Stimulated activated CD8-positive, alpha-beta memory T cell treated with anti-CD3 and anti-CD28 coated beads, Interleukin-4, amount 100 ng/mL, for 1 hour (primary cell): ENCODE measurements around the gene AHNAK2.

Source experiments
- DNase-seq, 2 donors: peaks; one replicate each; pipeline ENCODE4 v3.0.0-alpha.2; 2020; ENCODE audit warnings: low read depth in 2 of 2, low spot score in 1 of 2

The AHNAK2 gene

DNA sequence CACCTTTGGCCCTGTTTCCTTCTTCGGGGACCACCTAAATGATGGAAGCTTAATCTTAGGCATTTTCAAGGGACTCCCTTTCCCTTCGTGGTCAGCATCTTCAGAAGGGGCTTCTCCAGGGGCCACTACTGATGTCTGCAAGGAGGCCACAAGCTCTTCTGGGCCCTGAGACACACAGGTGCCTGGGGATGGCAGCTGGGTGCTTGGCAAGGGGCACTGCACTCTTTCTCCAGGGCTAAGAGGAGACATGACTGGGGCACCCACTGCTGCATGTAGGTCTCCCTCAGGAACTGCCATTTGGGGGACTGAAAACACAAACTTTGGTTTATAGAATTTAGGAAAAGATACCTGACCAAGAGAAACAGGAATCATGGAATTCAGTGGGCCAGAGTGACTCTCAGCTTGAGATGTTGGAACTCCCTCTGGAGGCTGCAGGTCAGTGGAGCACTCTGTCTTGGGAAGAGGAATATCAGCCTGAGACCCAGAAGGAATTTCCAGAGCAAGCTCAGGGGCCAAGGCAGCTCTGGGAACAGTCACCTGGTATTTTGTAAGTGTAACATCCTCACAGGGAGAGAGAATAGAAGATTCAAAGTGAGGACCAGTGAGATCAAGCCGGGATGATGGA, 37.5 kb downstream of the AHNAK2 start:
- no peak for DNase-seq

DNA sequence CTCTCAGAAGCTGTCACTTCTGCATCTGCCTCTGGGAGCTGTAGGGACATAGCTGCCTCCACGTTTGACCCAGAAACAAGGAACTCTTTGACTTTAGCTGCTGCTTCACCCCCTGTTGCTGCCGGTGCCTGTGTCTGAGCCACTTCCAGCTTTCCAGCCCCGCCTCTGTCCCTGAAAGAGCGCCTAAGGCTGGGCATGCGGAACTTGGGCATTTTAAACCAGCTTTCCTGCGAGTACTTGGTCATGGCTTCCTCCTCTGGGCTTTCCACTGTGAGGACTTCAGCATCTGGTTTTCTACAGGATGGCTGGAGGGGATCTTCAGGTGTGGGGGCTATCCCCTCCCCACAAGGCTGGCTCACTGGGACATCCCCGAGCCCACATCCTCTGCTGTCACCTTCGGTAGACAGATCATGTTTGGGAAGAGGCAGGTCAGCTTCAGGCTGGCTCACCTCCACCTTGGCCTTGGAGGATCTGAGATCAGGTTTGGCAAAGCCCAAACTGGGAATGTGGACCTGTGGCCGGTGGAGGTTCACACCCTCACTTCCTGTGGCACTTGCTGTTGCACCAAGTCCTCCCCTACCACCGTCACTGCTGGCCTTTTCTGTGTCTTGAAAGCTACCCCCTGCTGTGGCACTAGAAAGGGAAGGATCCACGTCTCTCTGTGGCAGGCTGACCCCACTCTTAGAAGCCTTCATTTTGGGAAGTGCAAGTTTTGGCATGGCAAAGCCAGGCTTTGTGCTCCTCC, 38.3 kb downstream of the AHNAK2 start:
- no peak for DNase-seq

DNA sequence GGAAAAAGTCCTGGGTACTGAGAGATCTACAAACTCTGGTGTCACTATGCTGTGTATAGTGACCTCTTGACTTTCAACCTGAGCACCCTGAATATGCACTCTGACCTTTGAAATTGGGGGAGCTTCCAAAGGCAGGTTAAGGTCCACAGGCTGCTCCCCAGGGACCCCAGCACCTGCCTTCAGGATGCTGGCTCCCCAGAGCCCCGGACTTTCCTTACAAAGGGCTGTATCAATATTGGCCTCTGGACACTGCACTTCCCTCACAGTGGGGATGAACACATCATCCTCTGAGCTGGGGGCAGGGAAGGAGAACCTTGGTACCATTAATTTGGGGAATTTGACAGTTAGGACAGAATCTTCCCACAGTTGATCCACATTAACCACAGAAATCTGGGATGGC, 39.2 kb downstream of the AHNAK2 start:
- no peak for DNase-seq

DNA sequence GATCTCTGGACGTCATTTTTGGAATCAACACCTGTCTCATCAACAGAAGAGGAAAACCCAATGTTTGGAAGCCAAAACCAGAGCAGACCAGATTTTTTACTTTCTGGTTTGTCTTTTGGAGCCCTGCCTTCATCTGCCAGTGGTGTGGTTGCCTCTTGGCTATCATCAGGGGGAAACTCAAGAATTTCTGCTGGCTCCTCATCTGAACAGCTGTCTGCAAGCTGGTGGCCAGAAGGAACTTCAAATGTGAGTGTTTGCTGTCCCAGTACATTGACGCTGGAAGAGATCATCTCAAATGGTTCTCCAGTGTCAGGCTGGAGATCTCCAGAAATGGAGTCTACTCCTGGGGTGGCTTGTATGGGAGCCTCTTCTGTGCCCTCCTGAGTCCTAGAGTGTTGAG, 39.7 kb downstream of the AHNAK2 start:
- no peak for DNase-seq

DNA sequence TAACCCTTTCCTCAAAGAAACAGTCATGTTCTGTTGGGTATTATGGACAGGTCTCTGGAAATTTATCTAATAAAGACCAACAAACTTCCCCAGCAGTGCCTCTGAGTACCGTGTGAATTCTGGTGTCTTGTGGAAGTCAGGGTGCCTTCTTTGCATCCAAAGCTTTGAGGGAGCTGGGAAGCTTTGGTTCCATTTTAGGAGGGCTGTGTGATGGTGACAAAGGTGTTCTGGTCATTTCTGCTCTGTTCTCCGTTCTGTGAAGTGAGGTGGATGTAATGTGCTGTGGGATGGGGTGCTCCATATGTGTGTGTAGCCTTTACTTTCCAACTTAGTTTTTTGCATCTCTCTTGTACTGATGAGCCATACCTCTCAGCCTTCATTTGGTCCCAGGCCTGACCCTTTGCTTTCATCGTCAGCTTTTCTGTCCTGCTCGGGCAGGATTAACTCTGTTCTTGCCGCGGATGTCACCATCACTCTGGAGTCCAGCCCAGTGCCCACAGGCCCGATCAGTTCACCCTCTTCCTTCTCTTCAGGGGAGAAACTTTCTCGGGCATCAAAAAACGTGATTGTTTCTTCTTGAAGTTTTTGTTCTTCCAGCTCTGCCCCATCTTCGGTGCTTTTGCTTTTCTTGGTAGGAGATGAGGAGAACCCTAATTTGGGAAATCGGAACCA, 40.3 kb downstream of the AHNAK2 start:
- no peak for DNase-seq

DNA sequence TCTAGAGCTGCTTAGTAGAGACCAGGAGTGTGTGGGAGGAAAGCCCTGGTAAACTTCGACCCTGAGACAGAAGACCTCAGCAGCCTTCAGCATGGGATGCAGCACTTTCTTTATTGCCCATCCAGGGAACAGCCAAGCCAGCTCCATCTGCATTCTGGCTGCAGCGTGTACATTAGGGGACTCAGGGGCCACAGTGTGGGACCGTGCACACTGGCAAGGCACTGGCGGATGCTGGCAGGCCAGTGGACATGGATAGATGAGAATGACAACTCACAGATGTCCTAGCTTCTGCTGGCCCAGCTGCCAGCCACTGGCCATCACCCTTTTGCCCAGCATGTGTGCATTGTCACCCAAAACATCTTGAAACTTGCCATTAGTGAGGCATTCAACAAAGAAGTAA, 41.0 kb downstream of the AHNAK2 start:
- DNase-seq, result no peak

DNA sequence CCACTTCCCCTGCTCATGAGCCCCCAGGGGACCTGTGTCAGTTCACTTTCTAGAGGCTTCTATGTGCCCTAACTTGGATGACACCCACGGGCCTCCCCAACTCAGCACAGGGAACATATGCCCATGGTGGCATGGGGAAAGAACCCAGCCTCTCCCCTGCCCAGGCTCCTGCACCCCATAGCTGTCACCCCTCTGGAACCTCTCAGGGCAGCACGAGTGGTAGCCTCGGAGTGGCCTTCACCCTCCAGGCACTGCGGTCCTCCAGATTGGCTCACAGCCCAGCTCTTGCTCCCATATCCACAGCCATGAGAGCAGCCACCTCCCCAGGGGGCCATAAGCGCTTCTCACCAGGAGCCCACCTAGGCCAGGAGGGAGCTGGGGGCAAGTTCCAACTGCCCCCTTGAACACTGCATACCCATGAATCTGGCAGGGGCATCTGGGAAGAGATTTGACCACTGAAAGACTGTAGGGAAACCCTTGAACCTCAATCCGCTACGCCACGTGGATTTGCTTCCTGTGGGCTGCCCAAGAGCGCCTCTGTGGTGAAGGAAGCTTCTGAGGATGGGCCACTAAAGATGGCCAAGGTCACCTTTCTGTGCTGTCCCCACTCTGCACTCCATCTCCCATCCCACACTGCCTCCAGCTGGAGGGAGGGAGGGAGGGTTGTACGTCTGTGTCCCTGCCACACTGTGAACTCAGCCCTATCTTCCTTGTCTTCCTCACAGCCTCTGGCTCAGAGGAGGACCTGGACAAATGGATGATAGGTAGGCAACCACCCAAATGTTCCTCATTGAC, 41.6 kb downstream of the AHNAK2 start:
- DNase-seq, result no peak

DNA sequence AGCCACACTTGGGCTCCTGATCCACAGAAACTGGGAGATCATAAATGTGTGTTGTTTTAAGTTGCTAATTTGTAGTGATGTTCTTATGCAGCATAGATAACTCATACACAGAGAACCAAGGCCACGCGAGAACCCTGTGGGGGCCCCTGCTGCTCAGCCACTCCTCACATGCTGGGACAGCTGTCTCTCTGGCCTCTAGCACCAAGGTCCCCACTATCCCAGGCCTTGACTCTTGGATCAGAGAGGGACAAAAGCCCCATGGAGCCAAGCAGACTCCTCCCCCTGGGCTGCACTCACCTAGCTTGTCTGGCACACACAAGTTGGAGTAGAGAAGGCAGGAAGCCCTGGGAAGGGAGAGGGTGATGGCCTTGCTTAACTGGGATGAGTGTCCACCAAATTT, 42.2 kb downstream of the AHNAK2 start:
- no peak for DNase-seq

DNA sequence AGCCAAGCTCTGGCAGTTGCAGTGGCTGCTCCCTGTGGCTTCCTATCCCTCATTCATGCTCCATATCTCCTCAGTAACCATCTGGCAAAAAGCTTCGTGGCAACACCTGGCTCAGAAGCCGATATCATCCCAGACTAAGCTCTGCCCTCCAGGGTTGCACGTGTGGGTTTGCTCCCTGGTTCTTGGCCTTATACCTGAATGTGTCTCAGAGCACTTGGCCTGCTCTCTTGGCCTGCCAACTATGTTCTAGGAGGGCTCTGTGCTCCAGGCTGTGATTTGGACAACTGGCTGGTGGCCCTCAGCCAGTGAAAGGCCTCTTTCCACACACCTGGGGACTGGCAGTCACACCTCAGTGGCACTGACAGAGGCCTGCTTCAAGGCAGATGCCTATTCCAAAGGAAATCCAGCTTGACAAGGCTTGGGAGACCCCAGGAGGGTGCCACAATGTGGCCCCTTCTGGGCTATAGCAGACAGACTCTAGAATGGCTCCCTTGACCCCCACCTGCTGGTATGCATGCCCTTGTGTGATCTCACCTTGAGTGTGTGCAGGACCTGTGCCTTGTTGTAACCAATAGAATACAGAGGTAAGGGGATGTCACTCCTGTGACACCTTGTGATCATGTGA, 43.0 kb downstream of the AHNAK2 start:
- DNase-seq, result no peak

DNA sequence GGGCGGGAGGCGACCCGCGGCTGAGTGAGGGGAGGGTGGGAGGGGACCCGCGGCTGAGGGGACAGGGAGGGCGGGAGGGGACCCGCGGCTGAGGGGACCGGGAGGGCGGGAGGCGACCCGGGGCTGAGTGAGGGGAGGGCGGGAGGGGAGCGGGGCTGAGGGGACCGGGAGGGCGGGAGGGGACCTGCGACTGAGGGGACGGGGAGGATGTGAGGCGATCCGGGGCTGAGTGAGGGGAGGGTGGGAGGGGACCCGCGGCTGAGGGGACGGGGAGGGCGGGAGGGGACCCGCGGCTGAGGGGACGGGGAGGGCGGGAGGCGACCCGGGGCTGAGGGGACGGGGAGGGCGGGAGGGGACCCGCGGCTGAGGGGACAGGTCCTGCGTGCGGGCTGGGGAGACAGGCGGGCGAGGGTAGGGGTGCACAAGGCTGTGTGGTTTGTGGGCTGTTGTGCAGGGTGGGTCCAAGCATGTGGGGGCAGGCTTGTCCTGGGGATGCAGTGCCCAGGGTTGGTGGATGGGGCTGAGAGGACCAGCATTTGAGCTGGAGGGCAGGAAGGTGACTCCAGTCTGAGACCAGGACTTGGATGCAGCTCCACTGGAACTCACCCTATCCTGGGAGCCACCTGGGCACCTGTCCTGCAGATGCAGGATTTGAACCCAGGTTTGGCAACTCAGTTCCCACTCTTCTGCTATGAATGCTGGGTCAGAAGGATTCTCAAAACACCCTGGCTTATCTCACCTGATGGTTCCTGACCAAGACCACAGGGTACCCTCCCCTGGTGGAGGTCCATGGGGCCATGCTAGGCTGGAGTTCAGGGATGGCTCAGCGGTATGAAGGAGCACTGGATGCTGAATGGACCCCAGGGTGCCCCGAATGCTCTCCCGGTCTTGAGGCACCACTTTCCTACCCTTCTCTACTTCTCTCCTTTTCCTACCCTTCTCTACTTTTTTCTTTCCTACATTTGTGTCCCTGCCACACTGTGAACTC, 44.1 kb downstream of the AHNAK2 start:
- no peak for DNase-seq

DNA sequence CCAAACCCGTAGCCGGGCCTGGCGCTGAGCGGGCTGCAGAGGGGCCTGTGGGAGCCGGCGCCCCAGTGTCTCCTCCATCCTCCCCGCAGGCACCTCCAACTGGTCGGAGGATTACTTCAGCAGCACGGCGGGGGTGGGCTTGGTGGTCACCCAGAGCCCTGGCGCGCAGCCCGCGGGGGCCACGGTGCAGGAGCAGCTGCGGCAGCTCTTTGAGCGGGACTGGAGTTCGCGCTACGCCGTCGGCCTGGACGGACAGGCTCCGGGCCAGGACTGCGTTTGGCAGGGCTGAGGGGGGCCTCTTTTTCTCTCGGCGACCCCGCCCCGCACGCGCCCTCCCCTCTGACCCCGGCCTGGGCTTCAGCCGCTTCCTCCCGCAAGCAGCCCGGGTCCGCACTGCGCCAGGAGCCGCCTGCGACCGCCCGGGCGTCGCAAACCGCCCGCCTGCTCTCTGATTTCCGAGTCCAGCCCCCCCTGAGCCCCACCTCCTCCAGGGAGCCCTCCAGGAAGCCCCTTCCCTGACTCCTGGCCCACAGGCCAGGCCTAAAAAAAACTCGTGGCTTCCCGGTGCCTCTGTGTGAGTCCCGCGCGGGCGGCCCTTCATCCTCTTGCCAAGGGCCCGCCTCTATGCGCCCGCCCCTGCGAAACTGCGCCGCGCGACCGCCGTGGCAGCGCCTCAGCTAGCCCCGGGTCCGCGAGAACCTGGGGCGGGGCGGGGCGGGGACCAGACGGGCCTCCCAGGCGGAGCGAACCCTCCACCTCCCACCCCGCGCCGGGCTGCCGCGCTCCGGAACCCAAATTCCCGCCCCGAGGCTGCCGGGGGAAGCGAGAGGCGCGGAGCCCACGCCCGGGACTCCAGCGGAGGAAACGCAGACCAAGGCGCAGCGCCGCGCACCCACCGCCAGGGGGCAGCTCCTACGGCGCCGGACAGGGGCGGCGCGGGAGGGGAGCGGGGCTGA, 45.2 kb downstream of the AHNAK2 start:
- peak; percentile 68 to 69 for DNase-seq

DNA sequence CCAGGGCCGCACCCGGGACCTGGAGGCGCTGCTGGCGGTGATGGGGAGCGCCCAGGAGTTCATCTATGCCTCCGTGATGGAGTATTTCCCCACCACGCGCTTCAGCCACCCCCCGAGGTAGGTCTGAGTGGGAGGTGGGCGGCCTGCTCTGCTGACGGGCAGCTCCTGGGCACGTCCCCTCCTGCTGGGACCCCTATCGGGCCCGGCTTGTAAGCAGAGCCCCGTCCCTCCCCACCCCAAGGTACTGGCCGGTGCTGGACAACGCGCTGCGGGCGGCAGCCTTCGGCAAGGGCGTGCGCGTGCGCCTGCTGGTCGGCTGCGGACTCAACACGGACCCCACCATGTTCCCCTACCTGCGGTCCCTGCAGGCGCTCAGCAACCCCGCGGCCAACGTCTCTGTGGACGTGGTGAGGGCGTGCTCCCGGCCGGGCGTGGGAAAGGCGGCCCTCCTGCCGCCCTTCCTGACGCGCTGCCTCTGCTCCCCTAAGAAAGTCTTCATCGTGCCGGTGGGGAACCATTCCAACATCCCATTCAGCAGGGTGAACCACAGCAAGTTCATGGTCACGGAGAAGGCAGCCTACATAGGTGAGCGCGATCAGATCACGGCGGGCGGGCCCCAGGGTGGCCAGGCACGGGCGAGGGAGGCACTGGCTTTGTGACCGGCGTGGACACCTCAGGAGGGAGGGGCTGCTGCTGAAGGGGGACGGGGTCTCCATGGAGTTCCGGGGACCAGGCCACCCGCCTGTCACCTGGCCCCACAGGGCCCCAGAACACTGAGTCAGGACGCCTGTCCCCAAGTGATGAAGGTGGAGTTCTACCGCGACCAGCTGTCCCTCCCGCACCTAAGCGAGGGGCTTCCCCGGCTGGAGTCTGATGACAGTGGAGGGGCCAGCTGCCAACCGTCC, 46.2 kb downstream of the AHNAK2 start:
- no peak for DNase-seq

DNA sequence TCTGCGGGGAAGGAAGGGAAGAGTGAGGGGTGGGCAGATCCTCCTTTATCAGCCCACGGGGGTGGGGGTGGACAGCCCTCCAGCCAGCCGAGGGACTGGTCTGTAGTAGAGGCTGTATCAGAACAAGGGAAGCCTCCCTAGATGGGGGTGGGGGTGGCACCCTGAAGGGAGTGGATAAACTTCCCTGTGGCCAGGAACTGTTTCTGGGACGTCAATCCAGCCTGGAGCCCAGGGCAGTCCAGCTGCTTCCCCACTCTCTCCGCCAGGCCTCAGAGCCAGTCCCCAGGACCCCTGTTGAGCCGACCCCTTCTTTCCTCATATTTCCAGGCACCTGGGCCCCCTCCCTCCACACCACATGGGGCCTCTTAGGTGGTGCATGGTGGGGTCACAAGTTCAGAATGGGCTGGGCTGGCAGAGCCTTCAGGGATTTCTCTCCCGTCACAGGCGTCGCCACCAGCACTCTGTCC, 46.8 kb downstream of the AHNAK2 start:
- DNase-seq, result no peak

DNA sequence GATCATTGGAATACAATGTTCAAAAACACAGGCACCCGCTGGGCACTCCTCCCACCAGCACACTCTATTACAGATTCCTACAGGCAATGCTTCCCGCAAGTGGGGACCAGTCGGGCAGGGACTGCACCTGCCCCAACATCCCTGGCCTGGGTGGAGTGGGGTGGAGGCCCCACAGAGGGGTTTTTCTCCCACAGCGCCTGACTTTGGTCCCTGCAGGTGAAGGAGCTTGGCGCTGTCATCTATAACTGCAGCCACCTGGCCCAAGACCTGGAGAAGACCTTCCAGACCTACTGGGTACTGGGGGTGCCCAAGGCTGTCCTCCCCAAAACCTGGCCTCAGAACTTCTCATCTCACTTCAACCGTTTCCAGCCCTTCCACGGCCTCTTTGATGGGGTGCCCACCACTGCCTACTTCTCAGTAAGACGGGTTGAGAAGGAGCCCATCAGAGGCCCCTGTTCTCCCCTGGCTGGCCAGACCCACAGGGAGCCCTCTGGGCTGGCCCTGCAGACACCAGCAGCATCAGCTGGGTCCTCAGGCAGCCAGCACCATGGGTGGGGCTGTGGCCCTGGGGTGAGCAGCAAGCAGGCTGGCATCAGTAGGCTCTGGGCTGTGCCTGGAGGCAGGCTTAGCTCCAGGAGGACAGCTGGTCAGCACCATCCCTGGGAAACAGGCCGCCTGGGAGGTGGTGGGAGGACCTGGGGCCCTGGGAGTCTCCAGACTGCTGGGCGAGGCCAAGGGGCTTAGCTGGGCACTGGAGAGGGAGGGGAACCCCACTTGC, 47.5 kb downstream of the AHNAK2 start:
- no peak for DNase-seq

DNA sequence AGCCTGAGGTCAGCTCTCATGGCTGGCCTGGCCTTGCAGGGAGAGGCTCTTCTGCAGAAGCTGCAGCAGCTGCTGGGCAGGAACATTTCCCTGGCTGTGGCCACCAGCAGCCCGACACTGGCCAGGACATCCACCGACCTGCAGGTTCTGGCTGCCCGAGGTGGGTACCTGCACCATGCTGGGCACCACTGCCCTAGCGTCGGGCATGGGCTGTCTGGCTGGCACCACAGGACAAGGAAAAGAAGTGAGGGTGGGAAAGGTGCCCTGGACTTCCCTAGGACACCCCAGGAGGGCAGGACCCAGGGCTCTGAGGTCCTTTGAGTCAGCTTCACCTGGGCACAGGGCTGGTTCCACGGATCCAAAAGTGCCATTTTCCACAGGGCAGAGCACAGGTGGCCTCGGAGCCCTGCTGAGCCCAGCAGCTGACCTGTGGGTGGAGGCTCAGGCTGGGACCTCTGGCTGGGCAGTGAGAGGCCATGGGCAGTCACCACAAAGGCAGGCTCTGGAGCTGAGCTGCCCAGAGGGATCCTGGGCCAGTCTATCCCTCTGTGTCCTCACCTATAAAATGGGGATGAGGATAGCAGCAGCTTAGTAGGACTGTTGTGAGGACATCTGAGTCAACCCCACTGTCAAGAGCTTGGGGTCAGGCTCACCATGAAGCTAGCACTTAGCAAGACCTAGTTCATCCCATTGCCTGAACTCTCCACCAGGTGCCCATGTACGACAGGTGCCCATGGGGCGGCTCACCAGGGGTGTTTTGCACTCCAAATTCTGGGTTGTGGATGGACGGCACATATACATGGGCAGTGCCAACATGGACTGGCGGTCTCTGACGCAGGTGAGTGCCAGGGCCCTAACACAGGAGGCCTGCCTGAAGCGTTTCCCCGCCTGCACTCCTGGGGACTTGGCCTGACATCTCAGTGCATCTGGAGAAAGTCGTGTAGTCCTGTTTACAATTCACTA, 48.6 kb downstream of the AHNAK2 start:
- DNase-seq, result no peak
